Stromal cell of bone marrow (primary cell): ENCODE results near the gene ADAM8.

Experiments used
- DNase-seq: peaks from one replicate; pipeline ENCODE4 v3.0.0-alpha.2; 2012; ENCODE audit warnings: low read depth

Gene ADAM8

GRCh38 chr10:133308421-133309099 lies 31.9 kb upstream of the ADAM8 start, which contains the start of the genes TUBGCP2 and ZNF511:
Gene TUBGCP2, minus strand, starts transcription at chr10:133308872. Its CDS starts 5,931 bp downstream, at chr10:133302941.
Gene ZNF511, plus strand, starts transcription at chr10:133308914. Its CDS starts 30 bp downstream, at chr10:133308944.
- peak; percentile 68 for DNase-seq

GRCh38 chr10:133307776-133308420 lies 31.2 kb upstream of the ADAM8 start:
- DNase-seq = peak; percentile 41

GRCh38 chr10:133306941-133307379 lies 30.3 kb upstream of the ADAM8 start:
- DNase-seq = no peak

DNA sequence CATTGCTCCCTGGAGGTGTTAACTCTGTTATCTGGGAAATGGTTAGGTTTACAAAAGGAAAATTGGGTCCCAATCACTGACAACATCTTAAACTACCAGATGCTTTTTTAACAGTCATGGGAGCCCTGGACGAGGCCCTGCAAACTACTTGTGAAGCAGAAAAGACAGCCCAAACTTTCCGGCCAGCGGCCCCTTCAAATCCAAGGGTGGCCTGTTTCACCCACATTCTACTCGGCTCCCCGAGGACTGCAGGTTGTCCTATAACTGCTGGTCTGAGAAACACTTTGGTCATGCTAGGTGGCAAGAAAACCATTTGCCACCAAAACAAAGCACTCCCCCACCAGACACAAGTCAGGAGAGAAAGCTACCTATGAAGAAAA lies 29.4 kb upstream of the ADAM8 start:
- no peak for DNase-seq

- no peak for DNase-seq
Measured at GRCh38 chr10:133303206-133303605, 26.5 kb upstream of the ADAM8 start.

- no peak for DNase-seq
Measured at GRCh38 chr10:133302230-133302629, 25.6 kb upstream of the ADAM8 start.

DNA sequence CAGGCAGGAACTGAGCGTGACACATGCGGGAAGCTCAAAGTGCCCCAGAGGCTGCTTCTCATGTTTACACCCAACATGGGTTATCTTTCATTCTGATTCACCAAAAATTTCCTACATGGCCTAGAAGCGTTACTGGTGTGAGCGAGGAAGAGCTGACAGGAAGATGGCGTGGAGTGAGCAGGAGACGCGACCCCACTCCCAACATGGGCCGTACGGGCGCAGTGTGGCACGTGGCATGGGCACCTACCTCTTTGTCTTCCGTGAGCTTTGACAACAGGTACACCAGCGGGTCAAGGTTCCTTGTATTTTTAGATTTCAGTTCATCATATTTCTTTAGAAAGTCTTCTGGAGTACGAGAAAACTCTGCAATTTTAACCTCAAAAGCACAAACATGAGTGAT lies 23.1 kb upstream of the ADAM8 start:
- DNase-seq = no peak

- DNase-seq = no peak
Measured at GRCh38 chr10:133299224-133299623, 22.6 kb upstream of the ADAM8 start.

DNA sequence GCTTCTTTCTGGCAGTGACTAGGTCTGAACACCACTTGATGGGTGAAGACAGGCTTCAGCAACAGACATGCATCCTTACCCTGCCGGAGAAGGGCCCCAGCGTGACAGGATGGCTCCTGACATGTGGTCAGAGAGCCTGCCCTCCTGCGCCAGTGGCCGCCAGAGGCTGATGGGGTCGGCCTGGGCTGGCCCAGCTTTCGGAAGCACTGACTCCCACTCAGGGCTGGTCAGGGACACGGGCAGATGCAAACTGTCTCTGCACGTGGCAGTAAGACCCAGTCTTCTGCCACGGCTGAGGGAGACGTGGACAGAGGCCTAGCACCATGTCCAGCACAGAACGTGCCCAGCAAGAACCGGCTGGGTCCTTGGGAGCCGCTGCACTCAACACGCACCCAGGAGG lies 21.8 kb upstream of the ADAM8 start:
- DNase-seq = no peak

DNA sequence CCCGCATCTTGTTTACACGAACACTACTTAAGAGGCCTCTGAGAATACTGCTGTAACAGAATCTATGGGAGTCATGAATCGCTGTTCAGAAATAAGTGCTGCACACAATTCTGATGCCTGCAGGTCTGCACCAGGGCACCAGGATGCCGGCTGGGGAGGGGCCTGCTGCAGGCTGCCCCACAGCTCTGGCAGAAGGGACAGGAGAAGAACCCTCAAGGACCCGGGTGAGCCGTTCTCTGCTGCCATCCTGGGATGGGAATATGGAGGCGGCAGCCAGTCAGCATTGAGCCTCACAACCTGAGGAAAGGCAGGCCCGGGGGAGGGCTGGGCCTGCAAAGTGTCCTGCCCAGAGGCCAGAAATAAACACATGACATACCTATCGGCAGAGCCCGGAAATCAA lies 20.8 kb upstream of the ADAM8 start:
- no peak for DNase-seq

DNA sequence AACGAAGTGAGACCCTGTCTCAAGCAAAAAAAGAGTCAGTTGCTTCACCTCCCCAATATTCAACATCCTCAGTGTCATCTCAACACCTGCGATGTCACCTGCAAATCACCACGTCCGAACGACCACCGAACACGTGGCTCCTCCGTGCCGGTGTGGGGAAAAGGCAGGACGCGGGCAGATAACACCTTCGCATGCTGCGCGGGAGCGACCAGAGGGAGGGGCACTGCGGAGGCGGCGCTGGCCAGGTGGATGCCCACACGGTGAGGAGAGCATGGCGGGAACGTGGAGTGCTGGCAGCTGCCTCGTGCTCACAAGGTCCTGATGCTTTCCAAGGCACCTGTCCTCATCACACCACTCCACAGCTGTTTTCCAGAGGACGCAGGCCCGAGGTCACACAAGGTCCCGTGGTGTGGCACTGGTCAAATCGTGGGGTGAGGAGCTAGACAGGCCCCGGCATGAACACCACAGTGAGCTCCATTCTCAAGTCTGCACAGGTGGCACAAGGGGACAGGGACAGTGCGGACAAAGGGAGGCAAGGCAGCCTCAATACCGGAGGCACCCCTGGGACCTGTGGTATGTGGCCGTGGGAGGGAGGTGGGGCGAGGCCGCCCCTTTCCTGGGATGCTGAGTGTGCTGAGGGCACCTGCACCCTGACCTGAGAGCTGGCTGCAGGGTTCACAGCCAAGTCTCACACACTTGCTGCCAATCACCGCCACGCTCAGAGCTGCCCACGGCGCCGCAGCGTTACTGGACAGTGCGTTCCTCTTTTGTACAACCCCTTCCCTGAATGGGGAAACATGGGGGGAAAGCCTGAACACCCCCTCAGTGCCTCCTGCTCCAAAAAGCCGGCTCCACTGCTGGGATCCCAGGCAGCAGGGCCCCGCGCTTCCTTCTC lies 19.0 kb upstream of the ADAM8 start:
- no peak for DNase-seq

- no peak for DNase-seq
Measured at GRCh38 chr10:133294189-133294588, 17.5 kb upstream of the ADAM8 start.

- DNase-seq = no peak
Measured at GRCh38 chr10:133293810-133294119, 17.1 kb upstream of the ADAM8 start.

- peak; percentile 56 for DNase-seq
Measured at GRCh38 chr10:133292919-133293809, 16.5 kb upstream of the ADAM8 start.

DNA sequence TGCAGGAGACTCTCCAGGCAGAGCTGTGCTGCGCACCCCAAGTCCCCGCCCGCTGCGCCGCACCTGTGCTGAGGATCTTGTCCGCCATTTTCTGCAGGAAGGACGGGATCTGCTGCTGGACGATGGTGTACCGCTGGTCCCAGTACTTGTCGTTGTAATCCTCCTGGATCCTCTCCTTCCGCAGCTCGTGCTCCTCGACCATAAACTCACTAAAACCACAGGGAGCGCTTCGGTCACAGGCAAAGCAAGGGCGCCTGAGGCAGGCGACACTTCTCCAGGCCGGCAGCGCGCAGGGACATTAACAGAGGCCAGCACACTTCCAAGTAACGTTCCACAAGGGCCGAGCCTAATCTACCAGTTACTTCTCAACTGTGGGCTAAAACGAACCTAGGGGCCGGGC lies 13.1 kb upstream of the ADAM8 start:
- DNase-seq = no peak

DNA sequence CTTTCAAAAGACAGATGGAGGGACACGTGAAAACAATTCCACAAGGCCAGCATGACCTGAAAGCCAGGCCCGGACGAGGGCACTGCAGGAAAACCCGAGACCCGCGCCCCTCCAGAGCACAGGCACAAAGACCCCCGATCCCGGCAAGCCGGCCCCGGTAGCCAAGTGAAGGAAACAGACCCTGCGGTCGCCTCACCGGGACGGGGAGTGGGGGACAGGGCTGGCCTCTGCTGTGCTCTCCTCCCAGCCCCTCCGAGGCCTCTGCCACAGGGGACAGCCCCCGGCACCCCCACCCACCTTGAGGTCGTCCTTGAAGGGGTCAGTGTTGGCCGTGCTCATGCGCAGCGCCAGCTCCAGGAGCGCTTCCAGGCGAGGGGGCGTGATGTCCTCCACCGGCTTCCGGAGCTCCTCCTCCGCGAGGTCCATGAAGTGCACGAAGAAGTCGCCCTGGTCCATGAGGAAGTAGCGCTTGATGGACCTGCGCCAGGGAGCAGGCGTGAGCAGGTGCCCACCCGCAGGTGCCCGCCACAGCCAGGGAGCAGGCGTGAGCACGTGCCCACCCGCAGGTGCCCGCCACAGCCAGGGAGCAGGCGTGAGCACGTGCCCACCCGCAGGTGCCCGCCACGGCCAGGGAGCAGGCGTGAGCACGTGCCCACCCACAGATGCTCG lies 11.3 kb upstream of the ADAM8 start:
- no peak for DNase-seq

GRCh38 chr10:133286366-133286765 lies 9.7 kb upstream of the ADAM8 start:
- no peak for DNase-seq

DNA sequence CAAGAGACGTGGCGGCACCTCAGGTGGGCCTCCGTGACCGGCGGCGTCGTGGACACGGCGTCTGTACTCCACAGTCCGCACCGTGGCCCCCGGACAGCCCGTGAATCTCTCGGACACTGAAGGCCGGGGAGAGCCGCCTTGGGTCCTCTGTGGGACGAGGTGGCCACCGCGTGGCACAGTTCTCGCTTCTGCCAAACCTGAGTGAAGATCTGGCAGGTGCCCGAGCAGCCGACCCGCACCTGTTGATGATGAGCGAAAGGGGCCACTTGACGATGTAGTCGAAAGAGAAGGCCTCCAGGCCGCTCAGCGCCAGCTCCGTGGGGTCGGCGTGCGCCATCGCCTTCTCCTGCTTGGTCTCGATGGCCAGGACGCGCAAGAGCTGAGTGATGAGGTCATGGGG lies 8.5 kb upstream of the ADAM8 start:
- DNase-seq = no peak

GRCh38 chr10:133283931-133284330 lies 7.3 kb upstream of the ADAM8 start:
- no peak for DNase-seq

- no peak for DNase-seq
Measured at GRCh38 chr10:133282846-133283390, 6.2 kb upstream of the ADAM8 start.
